Right atrium auricular region (tissue), 2 donors: ENCODE measurements around the gene TOMM22. TPM values are rescaled to one million over a fixed set of nuclear protein-coding genes. Genes with fewer than 3 reads are reported as not detected.
"Not testable (repeated sequence)": the region's sequence is repeated elsewhere in the genome, so short reads cannot be mapped to it uniquely, and the experiment has no call there.

ENCODE experiments used
- DNase-seq: peaks from one replicate; pipeline ENCODE4 v3.0.0-alpha.2; 2019; ENCODE audit warnings: low spot score
- H3K27ac ChIP-seq, 2 donors: fragments of 200-600 bp; sonication (generic); 1 replicate in 1 of 2; 2 replicates in 1 of 2; pipeline ENCODE4 v1.5.1; 2016 to 2019
- H3K27me3 ChIP-seq, 2 donors: fragments of 200-600 bp; sonication (generic); one replicate each; pipeline versions ENCODE4 v1.5.1 to v1.6.0; 2017 to 2019
- H3K36me3 ChIP-seq: fragments of 200-600 bp; sonication (generic); one replicate; pipeline ENCODE4 v1.5.1; 2016
- H3K4me1 ChIP-seq, 2 donors: fragments of 200-600 bp; sonication (generic); one replicate each; pipeline versions ENCODE4 v1.5.1 to v1.6.0; 2017 to 2019
- H3K4me3 ChIP-seq, 2 donors: fragments of 200-600 bp; sonication (generic); 1 replicate in 1 of 2; 2 replicates in 1 of 2; pipeline ENCODE4 v1.5.1; 2017 to 2019; ENCODE audit warnings: mild to moderate bottlenecking in 1 of 2, moderate library complexity in 1 of 2
- H3K9me3 ChIP-seq, 2 donors: fragments of 200-600 bp; sonication (generic); one replicate each; pipeline ENCODE4 v1.5.1; 2019
- total RNA-seq, 2 donors: library from RNA; depleted of rRNA; stranded (reverse); fragments of >200 nt; gene quantifications; one replicate each; pipeline ENCODE4 v1.1.0, GENCODE V29; 2016
- TF ChIP-seq, protein P1 (sequence below), 2 donors: fragments of 200-600 bp; sonication (generic); IDR thresholded peaks; one replicate each; pipeline ENCODE4 v1.5.1; 2019; ENCODE audit warnings: antibody characterized with exemption in 2 of 2

TOMM22 gene
- total RNA-seq, result 10 to 100 TPM; 36.9 to 42.5 TPM

DNA sequence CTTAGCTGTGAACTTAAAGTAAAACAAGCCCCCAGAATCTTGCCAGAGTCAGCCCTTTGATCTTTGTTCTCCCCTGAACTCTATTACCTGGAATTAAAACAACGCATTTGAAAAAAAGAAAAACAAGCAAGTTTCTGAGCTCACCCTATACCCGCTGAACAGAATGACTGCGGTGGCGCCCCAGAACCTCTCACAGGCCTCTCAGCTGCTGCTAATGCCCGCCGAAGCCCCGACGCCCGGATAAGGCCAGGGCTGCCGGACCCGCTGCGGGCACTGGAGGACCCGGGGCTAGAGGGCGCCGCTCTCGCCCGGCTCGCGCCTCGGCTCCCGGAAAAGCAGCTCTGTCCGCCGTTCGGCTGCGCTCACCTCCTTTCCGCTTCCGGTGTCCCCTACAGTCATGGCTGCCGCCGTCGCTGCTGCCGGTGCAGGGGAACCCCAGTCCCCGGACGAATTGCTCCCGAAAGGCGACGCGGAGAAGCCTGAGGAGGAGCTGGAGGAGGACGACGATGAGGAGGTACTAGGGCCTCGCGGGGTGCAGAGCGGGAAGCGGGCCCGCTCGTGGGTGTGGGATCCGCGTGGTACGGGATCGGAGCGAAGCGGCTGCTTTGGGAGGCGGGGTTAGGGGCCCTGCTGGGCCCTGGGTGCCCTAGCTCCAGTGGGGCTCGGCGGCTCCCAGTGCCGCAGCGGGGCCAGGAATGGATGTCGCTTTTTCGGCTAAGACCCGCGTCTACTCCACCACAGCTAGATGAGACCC, at the start of gene TOMM22:
TOMM22 (plus strand) TSS at position 376 of the 754 bp plus-strand sequence; CDS start at position 398, 22 bp downstream.
- TF ChIP-seq, protein P1, sequence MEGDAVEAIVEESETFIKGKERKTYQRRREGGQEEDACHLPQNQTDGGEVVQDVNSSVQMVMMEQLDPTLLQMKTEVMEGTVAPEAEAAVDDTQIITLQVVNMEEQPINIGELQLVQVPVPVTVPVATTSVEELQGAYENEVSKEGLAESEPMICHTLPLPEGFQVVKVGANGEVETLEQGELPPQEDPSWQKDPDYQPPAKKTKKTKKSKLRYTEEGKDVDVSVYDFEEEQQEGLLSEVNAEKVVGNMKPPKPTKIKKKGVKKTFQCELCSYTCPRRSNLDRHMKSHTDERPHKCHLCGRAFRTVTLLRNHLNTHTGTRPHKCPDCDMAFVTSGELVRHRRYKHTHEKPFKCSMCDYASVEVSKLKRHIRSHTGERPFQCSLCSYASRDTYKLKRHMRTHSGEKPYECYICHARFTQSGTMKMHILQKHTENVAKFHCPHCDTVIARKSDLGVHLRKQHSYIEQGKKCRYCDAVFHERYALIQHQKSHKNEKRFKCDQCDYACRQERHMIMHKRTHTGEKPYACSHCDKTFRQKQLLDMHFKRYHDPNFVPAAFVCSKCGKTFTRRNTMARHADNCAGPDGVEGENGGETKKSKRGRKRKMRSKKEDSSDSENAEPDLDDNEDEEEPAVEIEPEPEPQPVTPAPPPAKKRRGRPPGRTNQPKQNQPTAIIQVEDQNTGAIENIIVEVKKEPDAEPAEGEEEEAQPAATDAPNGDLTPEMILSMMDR (IDR thresholded peaks at IDR 0.05), result peak; percentile 36 to 89
- H3K27me3 ChIP-seq, result no peaks in the 10 kb centered on the region
- H3K9me3 ChIP-seq, result no peaks in the 10 kb centered on the region
- H3K4me1 ChIP-seq, result peaks cover 0 to 20% of the 10 kb centered on the region in 2 donors
- peak within 1 kb of the TSS; percentile 94 to 100 for H3K4me3 ChIP-seq
- H3K36me3 ChIP-seq, result peaks cover 36% of the 10 kb centered on the region
- DNase-seq, result peak; percentile 86
- H3K27ac ChIP-seq, result peak within 1 kb of the TSS; percentile 72 to 76

DNA sequence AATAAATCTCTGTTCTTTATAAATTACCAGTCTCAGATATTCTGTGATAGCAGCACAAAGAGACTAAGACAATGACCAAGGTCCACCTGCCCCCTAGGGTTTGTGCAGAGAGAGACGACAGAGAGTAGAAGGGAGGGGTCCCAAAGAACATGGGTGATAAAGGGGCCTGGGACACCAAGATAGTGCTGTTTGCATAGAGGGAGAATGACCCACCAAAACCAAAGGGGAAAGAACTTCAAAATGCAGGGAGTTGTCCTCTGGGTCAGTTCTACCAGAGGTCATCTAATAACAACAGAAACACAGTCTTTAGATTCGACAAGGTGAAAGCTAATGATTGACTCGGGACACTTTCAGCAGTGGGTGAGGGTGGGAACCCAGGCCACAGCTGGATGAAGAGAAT, 49.2 kb upstream of the TOMM22 start:
- no peak for DNase-seq
- no peak overlapping the region for H3K4me3 ChIP-seq
- H3K36me3 ChIP-seq, result no peaks in the 10 kb centered on the region
- no peaks in the 10 kb centered on the region for H3K27me3 ChIP-seq
- no peak overlapping the region for H3K27ac ChIP-seq
- no peaks in the 10 kb centered on the region for H3K4me1 ChIP-seq
- TF ChIP-seq, protein P1 (IDR thresholded peaks at IDR 0.05), result no peak
- H3K9me3 ChIP-seq, result no peaks in the 10 kb centered on the region

DNA sequence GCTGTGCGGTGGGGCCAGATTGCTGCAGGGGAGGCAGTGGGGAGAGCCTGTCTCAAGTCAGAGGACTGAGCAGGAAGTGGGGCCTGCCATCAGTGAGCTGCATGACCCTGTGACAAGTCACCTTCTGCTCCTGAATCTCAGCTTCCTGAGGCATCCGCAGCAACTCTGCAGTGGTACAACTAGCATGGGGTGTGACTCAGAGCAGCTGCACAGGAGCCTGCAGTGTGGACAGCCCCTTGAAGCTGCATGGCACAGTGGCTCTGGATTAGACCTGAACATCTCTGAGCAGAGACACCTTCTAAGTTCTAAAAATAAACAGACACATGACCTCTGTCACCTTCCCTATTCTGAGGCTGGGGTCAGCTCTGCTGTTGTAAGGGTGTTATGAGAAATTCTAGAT, 43.5 kb upstream of the TOMM22 start:
- DNase-seq, result no peak
- Histone ChIP-seq H3K27me3 (no peaks in the 10 kb centered on the region), H3K27ac (no peak overlapping the region), H3K4me1 (no peaks in the 10 kb centered on the region), H3K36me3 (no peaks in the 10 kb centered on the region), H3K9me3 (no peaks in the 10 kb centered on the region), H3K4me3 (no peak overlapping the region)
- TF ChIP-seq, protein P1 (IDR thresholded peaks at IDR 0.05), result no peak

DNA sequence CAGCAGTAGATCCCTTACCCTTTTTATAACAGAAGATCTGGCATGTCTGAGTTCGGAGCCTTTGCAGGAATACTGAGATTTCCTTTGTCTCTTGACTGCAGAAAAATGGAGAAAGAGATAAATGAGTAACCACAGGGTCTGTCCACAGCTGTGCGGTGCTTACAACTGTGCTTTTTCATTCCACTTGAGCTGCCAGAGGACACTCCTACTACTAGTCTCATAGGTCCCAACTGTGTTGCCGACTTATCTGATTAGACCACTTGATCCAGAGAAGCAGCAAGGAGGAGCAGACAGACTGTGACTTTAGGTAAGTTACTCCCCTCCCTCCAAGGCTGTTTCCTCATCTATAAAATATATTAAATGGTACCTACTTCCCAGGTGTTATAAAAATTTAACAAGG, 43.0 kb upstream of the TOMM22 start:
- no peaks in the 10 kb centered on the region for H3K9me3 ChIP-seq
- no peaks in the 10 kb centered on the region for H3K4me1 ChIP-seq
- no peaks in the 10 kb centered on the region for H3K36me3 ChIP-seq
- H3K27me3 ChIP-seq, result no peaks in the 10 kb centered on the region
- TF ChIP-seq, protein P1 (IDR thresholded peaks at IDR 0.05), result no peak
- no peak for DNase-seq
- H3K4me3 ChIP-seq, result no peak overlapping the region
- H3K27ac ChIP-seq, result no peak overlapping the region

DNA sequence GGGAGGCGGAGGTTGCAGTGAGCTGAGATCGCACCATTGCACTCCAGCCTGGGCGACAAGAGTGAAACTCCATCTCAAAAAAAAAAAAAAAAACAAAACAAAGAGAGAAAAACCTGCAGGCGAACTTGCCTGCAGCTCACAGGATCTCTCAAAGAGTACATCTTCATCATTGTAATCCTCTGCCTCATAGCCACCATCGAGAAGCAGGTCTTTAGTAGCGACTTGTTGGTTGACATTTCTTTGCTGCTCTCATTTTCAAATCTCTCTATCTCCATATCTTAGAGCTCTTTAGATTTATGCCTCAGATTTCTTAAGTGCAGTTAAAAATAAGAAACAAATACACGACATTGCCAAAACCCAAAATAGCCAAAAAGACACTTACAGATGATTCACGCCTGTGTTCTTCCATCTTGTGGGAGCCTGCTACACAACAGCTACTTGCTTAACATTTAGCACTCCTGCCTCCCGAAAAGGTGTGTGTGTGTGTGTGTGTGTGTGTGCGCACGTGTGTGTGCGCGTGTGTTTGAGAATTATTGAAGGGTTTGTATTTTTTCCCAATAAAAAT, 40.2 kb upstream of the TOMM22 start:
- TF ChIP-seq, protein P1 (IDR thresholded peaks at IDR 0.05), result no peak
- DNase-seq, result no peak
- no peaks in the 10 kb centered on the region for H3K36me3 ChIP-seq
- H3K4me1 ChIP-seq, result no peaks in the 10 kb centered on the region
- no peak overlapping the region for H3K27ac ChIP-seq
- H3K9me3 ChIP-seq, result no peaks in the 10 kb centered on the region
- H3K4me3 ChIP-seq, result no peak overlapping the region
- no peaks in the 10 kb centered on the region for H3K27me3 ChIP-seq

DNA sequence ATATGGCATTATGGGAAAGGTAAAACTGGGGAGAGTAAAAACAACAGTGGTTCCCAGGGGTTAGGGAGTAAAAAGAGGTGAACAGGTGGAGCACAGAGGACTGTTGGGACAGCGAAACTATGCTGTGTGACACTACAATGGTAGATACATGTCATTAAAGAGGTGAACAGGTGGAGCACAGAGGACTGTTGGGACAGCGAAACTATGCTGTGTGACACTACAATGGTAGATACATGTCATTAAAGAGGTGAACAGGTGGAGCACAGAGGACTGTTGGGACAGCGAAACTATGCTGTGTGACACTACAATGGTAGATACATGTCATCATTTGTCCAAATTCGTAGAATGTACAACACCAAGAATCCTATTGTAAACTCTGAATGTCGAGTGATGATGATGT, 37.5 kb upstream of the TOMM22 start:
- H3K27me3 ChIP-seq, H3K9me3 ChIP-seq, H3K36me3 ChIP-seq, H3K27ac ChIP-seq, H3K4me3 ChIP-seq, DNase-seq, H3K4me1 ChIP-seq: not testable (repeated sequence)
